ENCODE data around the gene DIP2C. TPM values are rescaled to one million over a fixed set of nuclear protein-coding genes. Genes with fewer than 3 reads are reported as not detected.

DIP2C gene
- total and polyA plus RNA-seq, 7 experiments from 2014 or later, result 1.1 to 8.7 (median 4.5) TPM

GRCh38 chr10:550665-551372 lies 138.6 kb downstream of the DIP2C start:
- ChIA-PET POLR2A (no interaction called here), CTCF (no interaction called here)
- no peaks in the 10 kb centered on the region for H3K9me3 Mint-ChIP-seq
- ATAC-seq, result no peak
- no peak overlapping the region for H3K27ac Mint-ChIP-seq
- Histone ChIP-seq H3K36me3 (ENCODE audit: control insufficient read depth in 2 of 3, insufficient read depth in 3 of 3, low read length in 3 of 3) (no peaks in the 10 kb centered on the region), H3K9me3 (ENCODE audit: control insufficient read depth in 2 of 3, low read length in 3 of 3) (no peaks in the 10 kb centered on the region), H3K4me1 (ENCODE audit: control insufficient read depth in 2 of 2, insufficient read depth in 2 of 2, low read length in 2 of 2) (no peaks in the 10 kb centered on the region), H3K4me3 (ENCODE audit: low read length) (no peak overlapping the region), H3K27me3 (ENCODE audit: control insufficient read depth in 2 of 2, insufficient read depth in 2 of 2, low read length in 2 of 2) (no peaks in the 10 kb centered on the region), H3K27ac (ENCODE audit: low read depth, low read length) (no peak overlapping the region)
- peaks cover 3 to 23% (median 10%) of the 10 kb centered on the region in 5 donors for H3K27me3 Mint-ChIP-seq
- intact Hi-C loops (cut with micrococcal nuclease), result no loop called here
- no peak overlapping the region for H3K4me3 Mint-ChIP-seq
- no peak for DNase-seq
- no peaks in the 10 kb centered on the region for H3K36me3 Mint-ChIP-seq
- peaks cover 0 to 10% (median 0%) of the 10 kb centered on the region in 7 donors for H3K4me1 Mint-ChIP-seq

GRCh38 chr10:549391-549790 lies 140.1 kb downstream of the DIP2C start:
- no peaks in the 10 kb centered on the region for H3K36me3 Mint-ChIP-seq
- DNase-seq (no peak), ATAC-seq (no peak)
- no peaks in the 10 kb centered on the region for H3K36me3 ChIP-seq (ENCODE audit: control insufficient read depth in 2 of 3, insufficient read depth in 3 of 3, low read length in 3 of 3)
- H3K27me3 Mint-ChIP-seq, result peaks cover 4 to 23% (median 10%) of the 10 kb centered on the region in 5 donors
- no peak overlapping the region for H3K27ac Mint-ChIP-seq
- CTCF ChIA-PET, result no interaction called here
- intact Hi-C loops (cut with micrococcal nuclease), result no loop called here
- H3K27me3 ChIP-seq (ENCODE audit: control insufficient read depth in 2 of 2, insufficient read depth in 2 of 2, low read length in 2 of 2), result no peaks in the 10 kb centered on the region
- no peaks in the 10 kb centered on the region for H3K4me1 ChIP-seq (ENCODE audit: control insufficient read depth in 2 of 2, insufficient read depth in 2 of 2, low read length in 2 of 2)
- no peak overlapping the region for H3K27ac ChIP-seq (ENCODE audit: low read depth, low read length)
- H3K4me3 Mint-ChIP-seq, result no peak overlapping the region
- no peaks in the 10 kb centered on the region for H3K9me3 Mint-ChIP-seq
- POLR2A ChIA-PET, result interaction anchor here (0.6 kb wide), 1 partner anchor 560 kb away, joined by 4 read pairs; no protein-coding TSS in a partner anchor
- H3K4me3 ChIP-seq (ENCODE audit: low read length), result no peak overlapping the region
- peaks cover 0 to 5% (median 0%) of the 10 kb centered on the region in 7 donors for H3K4me1 Mint-ChIP-seq
- no peaks in the 10 kb centered on the region for H3K9me3 ChIP-seq (ENCODE audit: control insufficient read depth in 2 of 3, low read length in 3 of 3)

GRCh38 chr10:548238-548901 lies 141.1 kb downstream of the DIP2C start:
- POLR2A ChIA-PET, result no interaction called here
- CTCF ChIA-PET, result no interaction called here
- H3K36me3 ChIP-seq (ENCODE audit: control insufficient read depth in 2 of 3, insufficient read depth in 3 of 3, low read length in 3 of 3), result no peaks in the 10 kb centered on the region
- no peaks in the 10 kb centered on the region for H3K27me3 ChIP-seq (ENCODE audit: control insufficient read depth in 2 of 2, insufficient read depth in 2 of 2, low read length in 2 of 2)
- H3K4me1 ChIP-seq (ENCODE audit: control insufficient read depth in 2 of 2, insufficient read depth in 2 of 2, low read length in 2 of 2), result no peaks in the 10 kb centered on the region
- peaks cover 4 to 23% (median 10%) of the 10 kb centered on the region in 5 donors for H3K27me3 Mint-ChIP-seq
- H3K27ac Mint-ChIP-seq, result no peak overlapping the region
- no peaks in the 10 kb centered on the region for H3K36me3 Mint-ChIP-seq
- H3K4me1 Mint-ChIP-seq, result peaks cover 0 to 5% (median 0%) of the 10 kb centered on the region in 7 donors
- no peaks in the 10 kb centered on the region for H3K9me3 Mint-ChIP-seq
- no peak for ATAC-seq
- no peaks in the 10 kb centered on the region for H3K9me3 ChIP-seq (ENCODE audit: control insufficient read depth in 2 of 3, low read length in 3 of 3)
- no peak overlapping the region for H3K27ac ChIP-seq (ENCODE audit: low read depth, low read length)
- H3K4me3 Mint-ChIP-seq, result no peak overlapping the region
- DNase-seq, result no peak
- no peak overlapping the region for H3K4me3 ChIP-seq (ENCODE audit: low read length)
- intact Hi-C loops (cut with micrococcal nuclease), result no loop called here

GRCh38 chr10:547591-548081 lies 141.8 kb downstream of the DIP2C start:
- Mint-ChIP-seq H3K27ac (peak overlapping the region in 1 of 9 donors; percentile 36), H3K4me3 (no peak overlapping the region)
- no peaks in the 10 kb centered on the region for H3K4me1 ChIP-seq (ENCODE audit: control insufficient read depth in 2 of 2, insufficient read depth in 2 of 2, low read length in 2 of 2)

GRCh38 chr10:546971-547590 lies 142.4 kb downstream of the DIP2C start:
- H3K27ac ChIP-seq (ENCODE audit: low read depth, low read length), result no peak overlapping the region

More at GRCh38 chr10:547591-548081, 141.8 kb downstream of the DIP2C start:
- H3K4me1 Mint-ChIP-seq, result peaks cover 0 to 5% (median 0%) of the 10 kb centered on the region in 7 donors
- Histone ChIP-seq H3K27ac (ENCODE audit: low read depth, low read length) (no peak overlapping the region), H3K36me3 (ENCODE audit: control insufficient read depth in 2 of 3, insufficient read depth in 3 of 3, low read length in 3 of 3) (no peaks in the 10 kb centered on the region), H3K27me3 (ENCODE audit: control insufficient read depth in 2 of 2, insufficient read depth in 2 of 2, low read length in 2 of 2) (no peaks in the 10 kb centered on the region), H3K9me3 (ENCODE audit: control insufficient read depth in 2 of 3, low read length in 3 of 3) (no peaks in the 10 kb centered on the region), H3K4me3 (ENCODE audit: low read length) (no peak overlapping the region)
- intact Hi-C loops (cut with micrococcal nuclease), result no loop called here
- no peaks in the 10 kb centered on the region for H3K9me3 Mint-ChIP-seq
- CTCF ChIA-PET, result no interaction called here
- peaks cover 4 to 23% (median 10%) of the 10 kb centered on the region in 5 donors for H3K27me3 Mint-ChIP-seq
- ATAC-seq (no peak), DNase-seq (no peak)
- H3K36me3 Mint-ChIP-seq, result no peaks in the 10 kb centered on the region
- POLR2A ChIA-PET, result no interaction called here

GRCh38 chr10:546451-546850 lies 143.0 kb downstream of the DIP2C start:
- intact Hi-C loops (cut with micrococcal nuclease), result no loop called here
- H3K36me3 ChIP-seq (ENCODE audit: control insufficient read depth in 2 of 3, insufficient read depth in 3 of 3, low read length in 3 of 3), result no peaks in the 10 kb centered on the region
- peaks cover 11 to 27% (median 21%) of the 10 kb centered on the region in 5 donors for H3K27me3 Mint-ChIP-seq
- no peak for DNase-seq
- H3K9me3 ChIP-seq (ENCODE audit: control insufficient read depth in 2 of 3, low read length in 3 of 3), result no peaks in the 10 kb centered on the region
- H3K36me3 Mint-ChIP-seq, result no peaks in the 10 kb centered on the region
- CTCF ChIA-PET, result interaction anchor here (0.6 kb wide), 2 partner anchors 16 to 115 kb away, joined by 3 to 4 read pairs; no protein-coding TSS in a partner anchor
- peaks cover 0 to 12% (median 0%) of the 10 kb centered on the region in 7 donors for H3K4me1 Mint-ChIP-seq
- H3K4me3 Mint-ChIP-seq, result no peak overlapping the region
- H3K27me3 ChIP-seq (ENCODE audit: control insufficient read depth in 2 of 2, insufficient read depth in 2 of 2, low read length in 2 of 2), result no peaks in the 10 kb centered on the region
- POLR2A ChIA-PET, result no interaction called here
- no peak for ATAC-seq
- H3K27ac Mint-ChIP-seq, result no peak overlapping the region
- no peaks in the 10 kb centered on the region for H3K4me1 ChIP-seq (ENCODE audit: control insufficient read depth in 2 of 2, insufficient read depth in 2 of 2, low read length in 2 of 2)
- H3K27ac ChIP-seq (ENCODE audit: low read depth, low read length), result no peak overlapping the region
- no peaks in the 10 kb centered on the region for H3K9me3 Mint-ChIP-seq
- no peak overlapping the region for H3K4me3 ChIP-seq (ENCODE audit: low read length)

More at GRCh38 chr10:546971-547590, 142.4 kb downstream of the DIP2C start:
- H3K4me1 ChIP-seq (ENCODE audit: control insufficient read depth in 2 of 2, insufficient read depth in 2 of 2, low read length in 2 of 2), result no peaks in the 10 kb centered on the region
- ATAC-seq (no peak), DNase-seq (no peak)
- H3K9me3 ChIP-seq (ENCODE audit: control insufficient read depth in 2 of 3, low read length in 3 of 3), result no peaks in the 10 kb centered on the region
- no peaks in the 10 kb centered on the region for H3K27me3 ChIP-seq (ENCODE audit: control insufficient read depth in 2 of 2, insufficient read depth in 2 of 2, low read length in 2 of 2)
- CTCF ChIA-PET, result interaction anchor here (0.6 kb wide), 2 partner anchors 15 to 115 kb away, joined by 3 to 4 read pairs; no protein-coding TSS in a partner anchor
- intact Hi-C loops (cut with micrococcal nuclease), result no loop called here
- no peaks in the 10 kb centered on the region for H3K36me3 Mint-ChIP-seq
- H3K4me3 ChIP-seq (ENCODE audit: low read length), result no peak overlapping the region
- H3K9me3 Mint-ChIP-seq, result no peaks in the 10 kb centered on the region
- H3K27me3 Mint-ChIP-seq, result peaks cover 5 to 23% (median 14%) of the 10 kb centered on the region in 5 donors
- H3K4me1 Mint-ChIP-seq, result peaks cover 0 to 6% (median 0%) of the 10 kb centered on the region in 7 donors
- peak overlapping the region in 1 of 9 donors; percentile 43 for H3K27ac Mint-ChIP-seq
- no peaks in the 10 kb centered on the region for H3K36me3 ChIP-seq (ENCODE audit: control insufficient read depth in 2 of 3, insufficient read depth in 3 of 3, low read length in 3 of 3)
- POLR2A ChIA-PET, result no interaction called here
- no peak overlapping the region for H3K4me3 Mint-ChIP-seq
